H9 (cell line): Measurements from ENCODE around the gene TMEM61. TPM values are rescaled to one million over a fixed set of nuclear protein-coding genes. Genes with fewer than 3 reads are reported as not detected.

Experiments
- DNase-seq: peaks from one replicate; pipeline ENCODE4 v3.0.0-alpha.2; 2017
- H2AFZ ChIP-seq: one replicate; pipeline ENCODE4 v1.6.1; 2013; ENCODE audit warnings: mild to moderate bottlenecking, low read length, control low read depth, moderate library complexity
- H2AK5ac ChIP-seq: 2 replicates; pipeline ENCODE4 v1.6.1; 2013; ENCODE audit warnings: low read length, control low read depth, mixed read lengths; ENCODE audit not compliant: insufficient read length
- H2BK120ac ChIP-seq: one replicate; pipeline ENCODE4 v1.6.1; 2013; ENCODE audit warnings: low read depth, mild to moderate bottlenecking, low read length, control low read depth, inconsistent platforms; ENCODE audit not compliant: poor library complexity, severe bottlenecking
- H2BK12ac ChIP-seq: 2 replicates; pipeline ENCODE4 v1.6.1; 2013; ENCODE audit warnings: low read length, control low read depth, mixed read lengths, low read depth; ENCODE audit not compliant: insufficient read length
- H2BK15ac ChIP-seq: 2 replicates; pipeline ENCODE4 v1.6.1; 2013; ENCODE audit warnings: low read depth, low read length, control low read depth
- H2BK20ac ChIP-seq: one replicate; pipeline ENCODE4 v1.6.1; 2013; ENCODE audit warnings: low read depth, mild to moderate bottlenecking, low read length, control low read depth, inconsistent platforms; ENCODE audit not compliant: poor library complexity, severe bottlenecking
- H2BK5ac ChIP-seq: 2 replicates; pipeline ENCODE4 v1.6.1; 2013; ENCODE audit warnings: low read length, control low read depth, mixed read lengths; ENCODE audit not compliant: insufficient read length
- H3K14ac ChIP-seq: 2 replicates; pipeline ENCODE4 v1.6.1; 2013; ENCODE audit warnings: low read length, control low read depth; ENCODE audit not compliant: insufficient read depth
- H3K18ac ChIP-seq: 2 replicates; pipeline ENCODE4 v1.6.1; 2013; ENCODE audit warnings: low read depth, mild to moderate bottlenecking, mixed read lengths, low read length, control low read depth; ENCODE audit not compliant: insufficient read length
- H3K23ac ChIP-seq: 2 replicates; pipeline ENCODE4 v1.6.1; 2013; ENCODE audit warnings: low read length, control low read depth, mixed read lengths, low read depth; ENCODE audit not compliant: insufficient read length
- H3K23me2 ChIP-seq: 2 replicates; pipeline ENCODE4 v1.6.1; 2013; ENCODE audit warnings: low read depth, mild to moderate bottlenecking, mixed read lengths, low read length, control low read depth; ENCODE audit not compliant: insufficient read length, poor library complexity, severe bottlenecking
- H3K27ac ChIP-seq: 2 replicates; pipeline ENCODE4 v1.5.1; 2013; ENCODE audit warnings: low read length, control low read depth, mixed read lengths, low read depth; ENCODE audit not compliant: insufficient read length
- H3K27me3 ChIP-seq: 2 replicates; pipeline ENCODE4 v1.6.1; 2013; ENCODE audit warnings: low read length, control low read depth, inconsistent platforms; ENCODE audit not compliant: insufficient read depth
- H3K4ac ChIP-seq: 2 replicates; pipeline ENCODE4 v1.6.1; 2013; ENCODE audit warnings: low read depth, mild to moderate bottlenecking, control low read depth, inconsistent platforms, low read length, moderate library complexity
- H3K4me1 ChIP-seq: 2 replicates; pipeline ENCODE4 v1.6.1; 2013; ENCODE audit warnings: low read length, control low read depth, inconsistent platforms; ENCODE audit not compliant: insufficient read depth
- H3K4me2 ChIP-seq: 2 replicates; pipeline ENCODE4 v1.6.1; 2013; ENCODE audit warnings: low read length, control low read depth, mixed read lengths; ENCODE audit not compliant: insufficient read length, insufficient read depth
- H3K56ac ChIP-seq: 2 replicates; pipeline ENCODE4 v1.6.1; 2013; ENCODE audit warnings: low read depth, mild to moderate bottlenecking, mixed read lengths, low read length, control low read depth; ENCODE audit not compliant: insufficient read length
- H3K79me1 ChIP-seq: 2 replicates; pipeline ENCODE4 v1.6.1; 2013; ENCODE audit warnings: low read depth, mild to moderate bottlenecking, moderate library complexity, low read length, control low read depth, inconsistent platforms; ENCODE audit not compliant: insufficient read depth, poor library complexity, severe bottlenecking
- H3K79me2 ChIP-seq: 2 replicates; pipeline ENCODE4 v1.6.1; 2013; ENCODE audit warnings: low read length, control low read depth, inconsistent platforms; ENCODE audit not compliant: insufficient read depth
- H3K9ac ChIP-seq: 2 replicates; pipeline ENCODE4 v1.6.1; 2013; ENCODE audit warnings: low read length, control low read depth, mixed read lengths; ENCODE audit not compliant: insufficient read length; ENCODE audit errors: extremely low read depth
- H3K9me3 ChIP-seq: one replicate; pipeline ENCODE4 v1.6.1; 2013; ENCODE audit warnings: low read depth, low read length, inconsistent platforms; ENCODE audit not compliant: control insufficient read depth
- H3T11ph ChIP-seq: one replicate; pipeline ENCODE4 v1.6.1; 2013; ENCODE audit warnings: mild to moderate bottlenecking, low read length, control low read depth, inconsistent platforms
- H4K20me1 ChIP-seq: one replicate; pipeline ENCODE4 v1.6.1; 2013; ENCODE audit not compliant: control insufficient read depth, insufficient read length, insufficient read depth
- H4K5ac ChIP-seq: 2 replicates; pipeline ENCODE4 v1.6.1; 2013; ENCODE audit warnings: low read depth, mild to moderate bottlenecking, mixed read lengths, low read length, control low read depth; ENCODE audit not compliant: insufficient read length
- H4K8ac ChIP-seq: replicated peaks from 2 replicates; pipeline ENCODE4 v1.6.1; 2013; ENCODE audit warnings: low read length, control low read depth, mixed read lengths, low read depth; ENCODE audit not compliant: insufficient read length
- H4K91ac ChIP-seq: 2 replicates; pipeline ENCODE4 v1.6.1; 2013; ENCODE audit warnings: low read depth, mild to moderate bottlenecking, moderate library complexity, mixed read lengths, low read length, control low read depth; ENCODE audit not compliant: insufficient read length
- H3K27ac Mint-ChIP-seq, 3 experiments: 2 replicates in 2 of 3; 3 replicates in 1 of 3; pipeline ENCODE4 v1.8.0; 2020 to 2021; ENCODE audit warnings: mixed read lengths in 3 of 3, mild to moderate bottlenecking in 1 of 3, moderate library complexity in 1 of 3
- H3K27me3 Mint-ChIP-seq: 2 replicates; pipeline ENCODE4 v1.8.0; 2021; ENCODE audit warnings: low read depth, mild to moderate bottlenecking, moderate library complexity, mixed read lengths
- H3K36me3 Mint-ChIP-seq, 3 experiments: 2 replicates in 2 of 3; 3 replicates in 1 of 3; pipeline ENCODE4 v1.8.0; 2020 to 2021; ENCODE audit warnings: low read depth in 3 of 3, mixed read lengths in 3 of 3; ENCODE audit not compliant: insufficient read depth in 1 of 3
- H3K4me1 Mint-ChIP-seq, 2 experiments: 2 replicates each; pipeline ENCODE4 v1.8.0; 2020; ENCODE audit warnings: mixed read lengths in 2 of 2
- H3K4me3 Mint-ChIP-seq, 2 experiments: 2 replicates in 1 of 2; 3 replicates in 1 of 2; pipeline ENCODE4 v1.8.0; 2020 to 2021; ENCODE audit warnings: mild to moderate bottlenecking in 2 of 2, mixed read lengths in 2 of 2, moderate library complexity in 1 of 2
- H3K9me3 Mint-ChIP-seq, 2 experiments: 2 replicates in 1 of 2; 3 replicates in 1 of 2; pipeline ENCODE4 v1.8.0; 2020; ENCODE audit warnings: mild to moderate bottlenecking in 2 of 2, mixed read lengths in 2 of 2, moderate library complexity in 1 of 2
- WGBS: extraction: QIAGEN DNeasy Blood & Tissue Kit; methylation state at CpG from one replicate; pipeline ENCODE4 v1.1.7; 2013; ENCODE audit warnings: missing lambda C conversion rate, low lambda C conversion rate, mixed read lengths; ENCODE audit not compliant: insufficient read length; ENCODE audit errors: extremely low coverage; 5-methylcytosine and 5-hydroxymethylcytosine counted together
- total RNA-seq: library from RNA; stranded (reverse); gene quantifications from 2 replicates; pipeline ENCODE4 v1.2.1, GENCODE V29; 2021
- TF ChIP-seq, protein P1 (sequence below): fragments of 200-600 bp; sonication (generic); conservative IDR thresholded peaks from 3 replicates; pipeline ENCODE4 v1.8.0; 2021; ENCODE audit warnings: antibody characterized with exemption, mild to moderate bottlenecking

TMEM61 gene
- total RNA-seq, 1 experiment from 2014 or later = 0.61 TPM

DNA sequence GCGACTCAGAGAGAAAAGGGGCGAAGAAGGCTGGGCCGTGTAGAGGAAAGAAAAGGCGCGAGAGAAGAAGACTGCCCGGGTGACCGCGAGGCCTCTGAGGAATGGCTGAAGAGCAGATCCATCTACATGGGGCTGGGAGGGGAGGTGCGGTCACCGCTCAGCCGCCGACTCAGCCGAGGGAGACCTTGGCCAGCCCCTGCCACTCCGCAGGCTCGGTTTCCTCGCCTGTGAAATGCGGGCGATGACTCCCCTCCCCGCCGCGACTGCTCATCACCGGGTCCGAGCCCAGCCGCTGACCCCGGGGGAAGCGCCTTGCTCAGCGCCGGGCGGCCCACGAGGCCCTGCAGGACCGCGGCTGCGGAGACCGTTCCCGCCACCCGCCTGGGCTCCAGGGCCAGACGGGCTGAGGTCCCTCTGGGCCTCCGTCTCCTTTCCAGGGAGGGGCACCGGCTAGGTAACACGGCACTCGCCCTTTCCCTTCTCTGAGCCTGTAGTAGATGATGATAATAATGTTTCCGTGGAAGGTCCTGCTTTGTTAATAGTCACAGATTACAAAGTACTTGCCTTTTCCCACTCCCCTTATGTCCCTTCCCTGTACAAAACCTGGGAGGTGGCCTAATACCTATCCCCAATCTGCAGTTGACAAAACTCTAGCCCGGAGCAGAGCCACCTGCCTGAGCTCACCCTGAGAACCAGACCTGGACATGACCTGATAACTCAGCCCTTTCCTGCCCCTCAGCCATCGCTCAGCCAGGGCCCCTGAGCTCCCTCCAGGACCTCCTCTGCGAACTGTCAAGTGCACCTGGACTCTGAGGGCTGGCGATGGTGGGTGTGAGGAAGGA lies 16.7 kb downstream of the TMEM61 start:
- no peak overlapping the region for H2BK20ac ChIP-seq
- no peak overlapping the region for H3K18ac ChIP-seq
- DNase-seq = no peak
- no peak overlapping the region for H4K91ac ChIP-seq
- H3K36me3 Mint-ChIP-seq = no peaks in the 10 kb centered on the region
- H4K8ac ChIP-seq = no peak overlapping the region
- peaks cover 41 to 47% of the 10 kb centered on the region in 2 experiments for H3K4me1 Mint-ChIP-seq
- H3K4ac ChIP-seq = no peak overlapping the region
- H3K23ac ChIP-seq = no peak overlapping the region
- H4K20me1 ChIP-seq = no peaks in the 10 kb centered on the region
- H3K4me2 ChIP-seq = peak overlapping the region; percentile 68
- peaks cover 25% of the 10 kb centered on the region; the same call in 1 of the 2 replicates for H3K27me3 ChIP-seq
- H3K9me3 Mint-ChIP-seq = no peaks in the 10 kb centered on the region; a peak in 1 of 5 replicates
- peaks cover 14% of the 10 kb centered on the region; the same call in 1 of the 2 replicates for H3K4me1 ChIP-seq
- H3K27ac ChIP-seq = no peak overlapping the region
- H2BK120ac ChIP-seq = no peak overlapping the region
- H2BK15ac ChIP-seq = no peak overlapping the region
- H2AFZ ChIP-seq = no peak overlapping the region
- H3K23me2 ChIP-seq = peaks cover 7% of the 10 kb centered on the region
- H3T11ph ChIP-seq = no peak overlapping the region
- no peak overlapping the region for H4K5ac ChIP-seq
- H3K27ac Mint-ChIP-seq = no peak overlapping the region
- TF ChIP-seq, protein P1, sequence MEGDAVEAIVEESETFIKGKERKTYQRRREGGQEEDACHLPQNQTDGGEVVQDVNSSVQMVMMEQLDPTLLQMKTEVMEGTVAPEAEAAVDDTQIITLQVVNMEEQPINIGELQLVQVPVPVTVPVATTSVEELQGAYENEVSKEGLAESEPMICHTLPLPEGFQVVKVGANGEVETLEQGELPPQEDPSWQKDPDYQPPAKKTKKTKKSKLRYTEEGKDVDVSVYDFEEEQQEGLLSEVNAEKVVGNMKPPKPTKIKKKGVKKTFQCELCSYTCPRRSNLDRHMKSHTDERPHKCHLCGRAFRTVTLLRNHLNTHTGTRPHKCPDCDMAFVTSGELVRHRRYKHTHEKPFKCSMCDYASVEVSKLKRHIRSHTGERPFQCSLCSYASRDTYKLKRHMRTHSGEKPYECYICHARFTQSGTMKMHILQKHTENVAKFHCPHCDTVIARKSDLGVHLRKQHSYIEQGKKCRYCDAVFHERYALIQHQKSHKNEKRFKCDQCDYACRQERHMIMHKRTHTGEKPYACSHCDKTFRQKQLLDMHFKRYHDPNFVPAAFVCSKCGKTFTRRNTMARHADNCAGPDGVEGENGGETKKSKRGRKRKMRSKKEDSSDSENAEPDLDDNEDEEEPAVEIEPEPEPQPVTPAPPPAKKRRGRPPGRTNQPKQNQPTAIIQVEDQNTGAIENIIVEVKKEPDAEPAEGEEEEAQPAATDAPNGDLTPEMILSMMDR = no peak
- peak overlapping the region; percentile 62 to 79 for H3K4me3 Mint-ChIP-seq
- H3K79me1 ChIP-seq = no peaks in the 10 kb centered on the region
- no peaks in the 10 kb centered on the region for H3K79me2 ChIP-seq
- peaks cover 54% of the 10 kb centered on the region for H3K27me3 Mint-ChIP-seq
- H2BK5ac ChIP-seq = no peak overlapping the region
- H2AK5ac ChIP-seq = no peak overlapping the region
- WGBS = no CpG with 5 or more reads among the region's 46 CpGs
- no peak overlapping the region for H3K56ac ChIP-seq
- H3K14ac ChIP-seq = no peak overlapping the region; the same call in 1 of the 2 replicates
- H3K9ac ChIP-seq = no peak overlapping the region
- no peaks in the 10 kb centered on the region for H3K9me3 ChIP-seq
- no peak overlapping the region for H2BK12ac ChIP-seq
